K562 (cell line): ENCODE data around the gene IGSF23. TPM values are rescaled to one million over a fixed set of nuclear protein-coding genes. Genes with fewer than 3 reads are reported as not detected.
A peak's percentile ranks its signal among the peaks of the same experiment; 100 is the strongest.

Experiments
- ATAC-seq: fragments of 200-7000 bp; cut with Tn5 transposase; 3 replicates; pipeline ENCODE4 v1.9.1; 2020; ENCODE audit warnings: moderate library complexity
- BruUV-seq: library from RNA; stranded (reverse); fragments of 400-500 nt; replicated peaks from 2 replicates; lab custom pipeline; 2021; lab: Mats Ljungman, UMichigan
- CTCF ChIA-PET: fragments of 300-600 bp; formaldehyde crosslinking; extraction: SDS; loops from one replicate; lab custom pipeline; 2021; ENCODE audit warnings: low intra/inter-chr PET ratio; lab: Yijun Ruan, JAX
- POLR2A ChIA-PET: fragments of 300-600, 350-650 bp; sonication (Branson Sonifier 250); formaldehyde crosslinking; extraction: SDS; loops from one replicate; lab custom pipeline; 2021; ENCODE audit warnings: antibody characterized with exemption, inconsistent platforms; lab: Yijun Ruan, JAX
- DNase-seq, 4 experiments: peaks; one replicate each; pipeline versions ENCODE4 v3.0.0 to v3.0.0-alpha.2; 2011 to 2018; ENCODE audit warnings: low spot score in 3 of 4, mixed read lengths in 3 of 4; ENCODE audit errors: extremely low read depth in 1 of 4
- FAIRE-seq: peaks from 2 replicates; lab custom pipeline; 2011; peaks lifted over from hg19 to GRCh38; lab: Jason Lieb, UNC
- H2AFZ ChIP-seq: 2 replicates; pipeline ENCODE4 v1.6.0; 2011; ENCODE audit warnings: low read depth, low read length, control low read depth, inconsistent platforms
- H3K27ac ChIP-seq: fragments of 200-600 bp; 3 replicates; pipeline ENCODE4 v1.8.0; 2011; ENCODE audit warnings: low read depth, mild to moderate bottlenecking, control low read depth, inconsistent platforms, low read length, moderate library complexity, mixed read lengths; ENCODE audit errors: extremely low read depth
- H3K27me3 ChIP-seq, 2 experiments: fragments of 300-600 bp in 1 of 2; 2 replicates in 1 of 2; 3 replicates in 1 of 2; pipeline versions ENCODE4 v1.6.0 to v1.8.0; 2011; ENCODE audit warnings: inconsistent platforms in 2 of 2, low read length in 2 of 2, mild to moderate bottlenecking in 1 of 2, mixed read lengths in 1 of 2, moderate library complexity in 1 of 2; ENCODE audit not compliant: control insufficient read depth in 2 of 2, insufficient read depth in 2 of 2
- H3K36me3 ChIP-seq: fragments of 300-600 bp; 3 replicates; pipeline ENCODE4 v1.8.0; 2011; ENCODE audit warnings: mild to moderate bottlenecking, low read length, inconsistent platforms; ENCODE audit not compliant: control insufficient read depth, insufficient read depth
- H3K4me1 ChIP-seq, 2 experiments: fragments of 200-600 bp in 1 of 2; replicated peaks in 1 of 2; 2 replicates in 1 of 2; 3 replicates in 1 of 2; pipeline versions ENCODE4 v1.5.1 to v1.8.0; 2011; ENCODE audit warnings: inconsistent platforms in 2 of 2, low read length in 2 of 2, mild to moderate bottlenecking in 1 of 2, mixed read lengths in 1 of 2, moderate library complexity in 1 of 2; ENCODE audit not compliant: control insufficient read depth in 2 of 2, insufficient read depth in 2 of 2
- H3K4me2 ChIP-seq: 2 replicates; pipeline ENCODE4 v1.6.1; 2011; ENCODE audit warnings: low read length, control low read depth, inconsistent platforms, mixed read lengths; ENCODE audit not compliant: insufficient read depth
- H3K4me3 ChIP-seq: fragments of 200-600 bp; sonication (generic), shearing (Covaris generic); 2 replicates; pipeline ENCODE4 v1.5.1; 2016; ENCODE audit warnings: control low read depth, inconsistent platforms
- H3K79me2 ChIP-seq: fragments of 200-600 bp; 3 replicates; pipeline ENCODE4 v1.8.0; 2011; ENCODE audit warnings: low read length, inconsistent platforms; ENCODE audit not compliant: control insufficient read depth, insufficient read depth
- H3K9ac ChIP-seq, 2 experiments: 2 replicates each; pipeline versions ENCODE4 v1.6.0 to v1.6.1; 2011; ENCODE audit warnings: low read depth in 2 of 2, low read length in 2 of 2, control low read depth in 1 of 2, inconsistent platforms in 1 of 2, mild to moderate bottlenecking in 1 of 2, mixed read lengths in 1 of 2; ENCODE audit not compliant: insufficient read depth in 1 of 2
- H3K9me1 ChIP-seq: one replicate; pipeline ENCODE4 v1.6.0; 2011; ENCODE audit warnings: inconsistent platforms, mild to moderate bottlenecking, low read length, moderate library complexity; ENCODE audit not compliant: control insufficient read depth, insufficient read depth
- H3K9me3 ChIP-seq: replicated peaks from 2 replicates; pipeline ENCODE4 v1.5.1; 2011; ENCODE audit warnings: low read depth, low read length, inconsistent platforms; ENCODE audit not compliant: control insufficient read depth, insufficient read depth
- H4K20me1 ChIP-seq: replicated peaks from 2 replicates; pipeline ENCODE4 v1.6.1; 2011; ENCODE audit warnings: low read length, inconsistent platforms, mixed read lengths; ENCODE audit not compliant: control insufficient read depth, insufficient read depth
- FOXJ2 ChIP-seq: fragments of 200-800 bp; sonication (Bioruptor generic); IDR thresholded peaks from 2 replicates; pipeline ENCODE4 v1.6.1; 2016; ENCODE audit warnings: missing genetic modification characterization, missing compliant biosample characterization
- GTF2E2 ChIP-seq: fragments of 200-800 bp; sonication (Bioruptor generic); IDR thresholded peaks from 2 replicates; pipeline ENCODE4 v1.6.1; 2016; ENCODE audit warnings: missing genetic modification characterization, missing compliant biosample characterization
- HDAC1 ChIP-seq, 2 experiments: fragments of 450-650 bp; IDR thresholded peaks; 2 replicates each; pipeline ENCODE4 v1.6.1; 2016 to 2017; ENCODE audit warnings: inconsistent platforms in 1 of 2, mild to moderate bottlenecking in 1 of 2, moderate library complexity in 1 of 2
- JUND ChIP-seq, 2 experiments: IDR thresholded peaks; 2 replicates in 1 of 2; 3 replicates in 1 of 2; pipeline ENCODE4 v1.6.1; 2011; ENCODE audit warnings: borderline replicate concordance in 2 of 2, low read depth in 2 of 2, low read length in 2 of 2, improper control_type of control experiment in 1 of 2, missing biosample characterization in 1 of 2, missing genetic modification characterization in 1 of 2, missing genetic modification reagents in 1 of 2
- MED1 ChIP-seq: sonication (generic); formaldehyde crosslinking; IDR thresholded peaks from 2 replicates; pipeline ENCODE4 v1.8.1; 2023; ENCODE audit warnings: missing genetic modification reagents, borderline replicate concordance
- NR2C2 ChIP-seq, 2 experiments: fragments of 200-800 bp in 1 of 2; sonication (Bioruptor generic) in 1 of 2; sonication (generic) in 1 of 2; formaldehyde crosslinking in 1 of 2; IDR thresholded peaks; 2 replicates each; pipeline versions ENCODE4 v1.6.1 to v1.8.0; 2016 to 2022; ENCODE audit warnings: mild to moderate bottlenecking in 1 of 2, missing compliant biosample characterization in 1 of 2, missing genetic modification characterization in 1 of 2, missing genetic modification reagents in 1 of 2
- POLR3A ChIP-seq: IDR thresholded peaks from 2 replicates; pipeline ENCODE4 v1.6.1; 2011; ENCODE audit warnings: borderline replicate concordance, mild to moderate bottlenecking, moderate library complexity; ENCODE audit not compliant: insufficient read length, insufficient read depth; ENCODE audit errors: extremely low read depth
- PURB ChIP-seq: sonication (generic); formaldehyde crosslinking; IDR thresholded peaks from 2 replicates; pipeline ENCODE4 v1.9.0; 2021; ENCODE audit warnings: low read depth, mild to moderate bottlenecking, missing genetic modification reagents
- TCF3 ChIP-seq: sonication (generic); formaldehyde crosslinking; IDR thresholded peaks from 2 replicates; pipeline ENCODE4 v1.4.0; 2020; ENCODE audit warnings: mild to moderate bottlenecking, missing genetic modification reagents
- WGBS: fragments of 100-300 bp; shearing (Covaris generic); methylation state at CpG from one replicate; pipeline ENCODE4 v1.1.6; 2016; ENCODE audit warnings: low coverage, mixed read lengths; ENCODE audit not compliant: insufficient coverage; ENCODE audit errors: missing lambda C conversion rate; 5-methylcytosine and 5-hydroxymethylcytosine counted together
- in situ Hi-C: fragments of 300-500 bp; cut with MboI; formaldehyde crosslinking; loops from 4 replicates; pipeline ENCODE4 v1.15.0; 2018; ENCODE audit warnings: inconsistent platforms, mixed read lengths
- intact Hi-C: fragments of 100-400 bp; cut with micrococcal nuclease; formaldehyde crosslinking; loops from 2 replicates; pipeline ENCODE4 v1.14.2; 2022
- polyA plus RNA-seq, 8 experiments: library from polyadenylated mRNA; depleted of rRNA in 4 of 8; stranded (reverse) in 5 of 8; unstranded in 3 of 8; fragments of >200 nt; fragmentation: Nextera tagmentation in 2 of 8; fragmentation: Illumina TruSeq in 1 of 8; extraction: Ambion mirVana in 2 of 8; extraction: Trizol in 1 of 8; gene quantifications; 2 replicates each; pipeline versions ENCODE4 v1.2.1 to v1.2.3, GENCODE V29; 2011 to 2014; ENCODE audit warnings: inconsistent platforms in 1 of 8, missing spikeins in 1 of 8
- total RNA-seq, 7 experiments: library from RNA; depleted of rRNA in 6 of 7; stranded (reverse); fragments of >200 nt in 6 of 7; fragmentation: Illumina TruSeq in 2 of 7; extraction: Trizol in 2 of 7; gene quantifications; 2 replicates each; pipeline versions ENCODE4 v1.2.1 to v1.2.3, GENCODE V29; 2011 to 2021; ENCODE audit warnings: low replicate concordance in 1 of 7
- TF ChIP-seq, protein P1 (sequence below): fragments of 250-450 bp; sonication (Bioruptor Pico); IDR thresholded peaks from 2 replicates; pipeline ENCODE4 v1.9.0; 2021; ENCODE audit warnings: mild to moderate bottlenecking, inconsistent platforms
- TF ChIP-seq, protein P2 (sequence below): fragments of 450-650 bp; formaldehyde crosslinking; IDR thresholded peaks from 2 replicates; pipeline ENCODE4 v1.4.0; 2022; ENCODE audit warnings: mild to moderate bottlenecking, moderate library complexity
- TF ChIP-seq, protein P3 (sequence below): fragments of 250-450 bp; sonication (Bioruptor Pico); IDR thresholded peaks from 2 replicates; pipeline ENCODE4 v1.5.0; 2021
- TF ChIP-seq, protein P4 (sequence below): sonication (generic); formaldehyde crosslinking; IDR thresholded peaks from 2 replicates; pipeline ENCODE4 v1.8.1; 2023; ENCODE audit warnings: mild to moderate bottlenecking, missing genetic modification reagents

IGSF23 gene
- total and polyA plus RNA-seq, 9 of the 15 experiments (the other 6 are each of a cell fraction or from before 2014, with no cell fraction given): not detected

DNA sequence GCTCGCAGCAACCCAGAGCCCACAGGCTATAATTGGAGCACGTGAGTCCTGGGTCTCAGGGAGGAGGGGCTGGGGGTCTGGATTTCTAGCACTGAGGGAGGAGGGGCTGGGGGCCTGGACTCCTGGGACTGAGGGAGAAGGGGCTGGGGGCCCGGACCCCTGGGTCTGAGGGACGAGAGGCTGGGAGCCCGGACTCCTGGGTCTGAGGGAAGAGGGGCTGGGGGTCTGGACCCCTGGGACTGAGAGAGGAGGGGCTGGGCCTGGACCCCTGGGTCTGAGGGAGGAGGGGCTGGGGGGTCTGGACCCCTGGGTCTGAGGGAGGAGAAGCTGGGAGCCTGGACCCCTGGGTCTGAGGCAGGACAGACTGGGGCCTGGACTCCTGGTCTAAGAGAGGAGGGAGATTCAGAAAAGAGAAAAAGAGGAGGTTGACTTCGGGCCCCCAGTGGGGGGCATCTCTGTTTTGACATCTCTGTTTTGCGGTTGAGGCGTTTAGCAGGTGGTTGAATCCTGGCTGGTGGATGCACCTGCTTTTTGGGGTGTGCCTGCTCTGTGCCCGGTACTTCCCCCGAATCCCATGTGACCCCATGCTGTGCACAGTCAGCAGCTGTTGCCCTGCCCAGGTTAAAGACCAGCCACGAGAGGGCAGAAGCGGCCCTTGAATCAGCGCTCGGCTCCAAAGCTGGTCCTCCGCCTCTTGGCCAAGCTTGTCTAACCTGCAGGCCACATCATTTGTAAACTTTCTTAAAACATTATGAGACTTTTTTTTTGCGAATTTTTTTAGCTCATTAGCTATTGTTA lies 40.8 kb downstream of the IGSF23 start:
- in situ Hi-C loops (no loop called here), intact Hi-C loops (loop anchor here (1.0 kb wide), 1 partner anchor 116 kb away; no protein-coding TSS in a partner anchor)
- Histone ChIP-seq H4K20me1 (no peaks in the 10 kb centered on the region), H3K36me3 (peaks cover 35% of the 10 kb centered on the region; the same call in 2 of the 3 replicates), H3K9ac (0 out of 4 replicates have a peak overlapping the region, but pooled peaks of 1 of the 2 experiments have one; percentile 31), H3K4me1 (peaks cover 0 to 13% of the 10 kb centered on the region in 2 experiments; a peak in 2 of 5 replicates), H3K4me3 (no peak overlapping the region), H2AFZ (no peak overlapping the region), H3K9me1 (no peaks in the 10 kb centered on the region), H3K9me3 (no peaks in the 10 kb centered on the region), H3K27ac (no peak overlapping the region), H3K79me2 (no peaks in the 10 kb centered on the region), H3K27me3 (no peaks in the 10 kb centered on the region), H3K4me2 (no peak overlapping the region)
- DNase-seq (peak; percentile 55 to 72 (median 58)), FAIRE-seq (peak; percentile 76), ATAC-seq (peak; percentile 82)
- BruUV-seq: no TSS peak
- POLR2A ChIA-PET: interaction anchor here (0.6 to 1.3 kb wide), 6 partner anchors 9 to 729 kb away, joined by 3 to 6 read pairs (median 3); partner anchors contain the start of gene GEMIN7
- CTCF ChIA-PET: interaction anchor here (0.6 to 2.8 kb wide), 6 partner anchors 66 to 191 kb away, joined by 3 to 14 read pairs (median 6); no protein-coding TSS in a partner anchor
- 32% methylated on average over 13 of the region's 16 CpGs for WGBS
- TF ChIP-seq GTF2E2 (tag) (no peak), FOXJ2 (tag) (no peak), MED1 (CRISPR knock-in tag) (no peak), NR2C2 (CRISPR knock-in tag; IDR thresholded peaks at IDR 0.05) (no peak), NR2C2 (tag; IDR thresholded peaks at IDR 0.05) (no peak), JUND (IDR thresholded peaks at IDR 0.05; ENCODE audit: borderline replicate concordance, low read depth, low read length) (peak; percentile 45; the same call in 1 of the 2 replicates), JUND (tag; IDR thresholded peaks at IDR 0.05; ENCODE audit: borderline replicate concordance, low read depth, low read length) (no peak; the same call in 2 of the 3 replicates), POLR3A (no peak), TCF3 (CRISPR knock-in tag) (no peak), PURB (CRISPR knock-in tag) (no peak), HDAC1 (IDR thresholded peaks at IDR 0.05) (no peak)
- TF ChIP-seq, protein P1, sequence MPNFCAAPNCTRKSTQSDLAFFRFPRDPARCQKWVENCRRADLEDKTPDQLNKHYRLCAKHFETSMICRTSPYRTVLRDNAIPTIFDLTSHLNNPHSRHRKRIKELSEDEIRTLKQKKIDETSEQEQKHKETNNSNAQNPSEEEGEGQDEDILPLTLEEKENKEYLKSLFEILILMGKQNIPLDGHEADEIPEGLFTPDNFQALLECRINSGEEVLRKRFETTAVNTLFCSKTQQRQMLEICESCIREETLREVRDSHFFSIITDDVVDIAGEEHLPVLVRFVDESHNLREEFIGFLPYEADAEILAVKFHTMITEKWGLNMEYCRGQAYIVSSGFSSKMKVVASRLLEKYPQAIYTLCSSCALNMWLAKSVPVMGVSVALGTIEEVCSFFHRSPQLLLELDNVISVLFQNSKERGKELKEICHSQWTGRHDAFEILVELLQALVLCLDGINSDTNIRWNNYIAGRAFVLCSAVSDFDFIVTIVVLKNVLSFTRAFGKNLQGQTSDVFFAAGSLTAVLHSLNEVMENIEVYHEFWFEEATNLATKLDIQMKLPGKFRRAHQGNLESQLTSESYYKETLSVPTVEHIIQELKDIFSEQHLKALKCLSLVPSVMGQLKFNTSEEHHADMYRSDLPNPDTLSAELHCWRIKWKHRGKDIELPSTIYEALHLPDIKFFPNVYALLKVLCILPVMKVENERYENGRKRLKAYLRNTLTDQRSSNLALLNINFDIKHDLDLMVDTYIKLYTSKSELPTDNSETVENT (CRISPR knock-in tag): no peak
- TF ChIP-seq, protein P2, sequence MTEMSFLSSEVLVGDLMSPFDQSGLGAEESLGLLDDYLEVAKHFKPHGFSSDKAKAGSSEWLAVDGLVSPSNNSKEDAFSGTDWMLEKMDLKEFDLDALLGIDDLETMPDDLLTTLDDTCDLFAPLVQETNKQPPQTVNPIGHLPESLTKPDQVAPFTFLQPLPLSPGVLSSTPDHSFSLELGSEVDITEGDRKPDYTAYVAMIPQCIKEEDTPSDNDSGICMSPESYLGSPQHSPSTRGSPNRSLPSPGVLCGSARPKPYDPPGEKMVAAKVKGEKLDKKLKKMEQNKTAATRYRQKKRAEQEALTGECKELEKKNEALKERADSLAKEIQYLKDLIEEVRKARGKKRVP: no peak
- TF ChIP-seq, protein P3, sequence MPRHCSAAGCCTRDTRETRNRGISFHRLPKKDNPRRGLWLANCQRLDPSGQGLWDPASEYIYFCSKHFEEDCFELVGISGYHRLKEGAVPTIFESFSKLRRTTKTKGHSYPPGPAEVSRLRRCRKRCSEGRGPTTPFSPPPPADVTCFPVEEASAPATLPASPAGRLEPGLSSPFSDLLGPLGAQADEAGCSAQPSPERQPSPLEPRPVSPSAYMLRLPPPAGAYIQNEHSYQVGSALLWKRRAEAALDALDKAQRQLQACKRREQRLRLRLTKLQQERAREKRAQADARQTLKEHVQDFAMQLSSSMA (CRISPR knock-in tag): no peak
- TF ChIP-seq, protein P4, sequence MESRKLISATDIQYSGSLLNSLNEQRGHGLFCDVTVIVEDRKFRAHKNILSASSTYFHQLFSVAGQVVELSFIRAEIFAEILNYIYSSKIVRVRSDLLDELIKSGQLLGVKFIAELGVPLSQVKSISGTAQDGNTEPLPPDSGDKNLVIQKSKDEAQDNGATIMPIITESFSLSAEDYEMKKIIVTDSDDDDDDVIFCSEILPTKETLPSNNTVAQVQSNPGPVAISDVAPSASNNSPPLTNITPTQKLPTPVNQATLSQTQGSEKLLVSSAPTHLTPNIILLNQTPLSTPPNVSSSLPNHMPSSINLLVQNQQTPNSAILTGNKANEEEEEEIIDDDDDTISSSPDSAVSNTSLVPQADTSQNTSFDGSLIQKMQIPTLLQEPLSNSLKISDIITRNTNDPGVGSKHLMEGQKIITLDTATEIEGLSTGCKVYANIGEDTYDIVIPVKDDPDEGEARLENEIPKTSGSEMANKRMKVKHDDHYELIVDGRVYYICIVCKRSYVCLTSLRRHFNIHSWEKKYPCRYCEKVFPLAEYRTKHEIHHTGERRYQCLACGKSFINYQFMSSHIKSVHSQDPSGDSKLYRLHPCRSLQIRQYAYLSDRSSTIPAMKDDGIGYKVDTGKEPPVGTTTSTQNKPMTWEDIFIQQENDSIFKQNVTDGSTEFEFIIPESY (CRISPR knock-in tag): peak; percentile 63; the same call in 1 of the 2 replicates
